ENCODE data around the gene EID2B.

- TF ChIP-seq NFIC (IDR thresholded peaks at IDR 0.05; ENCODE audit: low read length), result no peak
- TF ChIP-seq JUND (CRISPR knock-in tag; IDR thresholded peaks at IDR 0.05), result no peak
- no peak for TF ChIP-seq KAT7 (CRISPR knock-in tag; IDR thresholded peaks at IDR 0.05; ENCODE audit: borderline replicate concordance)
- no peak for TF ChIP-seq PHF20 (CRISPR knock-in tag; IDR thresholded peaks at IDR 0.05)
- no peak for TF ChIP-seq SNAI1 (CRISPR knock-in tag; IDR thresholded peaks at IDR 0.05; ENCODE audit: borderline replicate concordance)
- TF ChIP-seq CTCF (CRISPR knock-in tag; IDR thresholded peaks at IDR 0.05), result no peak
- TF ChIP-seq ZNF780A (CRISPR knock-in tag; IDR thresholded peaks at IDR 0.05), result no peak
- TF ChIP-seq KDM5A (IDR thresholded peaks at IDR 0.05; ENCODE audit: borderline replicate concordance, low read length), result no peak
- TF ChIP-seq CHD2 (IDR thresholded peaks at IDR 0.05; ENCODE audit: low read depth, low read length), result no peak
Observed at GRCh38 chr19:39517432-39517831, 15.2 kb downstream of the EID2B start.

All from HepG2 (cell line).